ENCODE data around the gene IL17RC.

Gene IL17RC

GRCh38 chr3:9876991-9877390 lies 39.9 kb upstream of the IL17RC start:
- DNase-seq (ENCODE audit: low read depth): no peak
- no peak for TF ChIP-seq CTCF (conservative IDR thresholded peaks at IDR 0.05; ENCODE audit: low read depth, low read length)
- H3K4me3 ChIP-seq (ENCODE audit: low read length): no peak overlapping the region

- TF ChIP-seq CTCF (conservative IDR thresholded peaks at IDR 0.05; ENCODE audit: low read depth, low read length): no peak
Measured at GRCh38 chr3:9878700-9879099, 38.2 kb upstream of the IL17RC start.

DNA sequence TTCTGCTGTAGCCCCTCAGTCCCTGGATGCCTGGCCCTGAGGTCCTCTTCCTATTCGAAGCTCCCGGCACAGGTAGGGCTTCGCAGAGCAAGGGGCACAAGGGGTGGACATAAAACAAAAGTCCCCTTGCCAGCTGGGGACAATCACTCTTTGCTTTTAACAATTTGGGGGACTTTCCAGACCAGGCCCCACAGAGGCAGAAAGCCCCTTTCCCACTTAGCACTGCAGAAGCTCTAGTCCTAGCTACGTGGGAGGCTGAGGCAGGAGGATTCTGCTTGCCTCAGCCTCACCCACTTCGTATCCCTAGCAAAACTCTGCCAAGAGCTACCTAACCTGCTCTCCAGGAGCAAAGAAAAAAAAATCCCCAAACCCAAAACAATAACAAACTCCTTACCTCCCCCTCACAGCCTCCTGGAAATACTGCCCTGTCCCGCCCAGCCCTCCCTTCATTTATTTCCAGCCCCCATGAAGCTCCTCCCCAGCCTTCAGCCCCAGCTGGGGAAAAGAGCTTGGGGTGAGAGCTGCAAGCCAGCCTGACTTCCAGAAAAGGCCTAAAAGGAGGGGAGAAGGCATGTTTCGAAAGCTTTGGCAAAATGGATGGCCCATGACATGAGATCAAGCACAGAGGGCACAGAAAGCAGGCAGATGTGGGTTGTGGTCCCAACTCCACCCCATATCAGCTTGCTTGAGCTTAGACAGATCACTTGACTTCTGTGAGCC lies 36.9 kb upstream of the IL17RC start, which contains the start of gene CIDEC:
TSS of gene CIDEC (minus strand) at position 424 of the 720 bp plus-strand sequence. CDS start 1,767 bp downstream, outside the sequence.
- H3K4me3 ChIP-seq (ENCODE audit: low read length): no peak within 1 kb of the TSS
- no peak for TF ChIP-seq CTCF (conservative IDR thresholded peaks at IDR 0.05; ENCODE audit: low read depth, low read length)
- DNase-seq (ENCODE audit: low read depth): no peak

More at GRCh38 chr3:9878700-9879099, 38.2 kb upstream of the IL17RC start:
- no peak for DNase-seq (ENCODE audit: low read depth)
- H3K4me3 ChIP-seq (ENCODE audit: low read length): no peak overlapping the region

- no peak for TF ChIP-seq CTCF (conservative IDR thresholded peaks at IDR 0.05; ENCODE audit: low read depth, low read length)
- H3K4me3 ChIP-seq (ENCODE audit: low read length): no peak overlapping the region
- DNase-seq (ENCODE audit: low read depth): no peak
Measured at GRCh38 chr3:9881441-9881840, 35.5 kb upstream of the IL17RC start.

DNA sequence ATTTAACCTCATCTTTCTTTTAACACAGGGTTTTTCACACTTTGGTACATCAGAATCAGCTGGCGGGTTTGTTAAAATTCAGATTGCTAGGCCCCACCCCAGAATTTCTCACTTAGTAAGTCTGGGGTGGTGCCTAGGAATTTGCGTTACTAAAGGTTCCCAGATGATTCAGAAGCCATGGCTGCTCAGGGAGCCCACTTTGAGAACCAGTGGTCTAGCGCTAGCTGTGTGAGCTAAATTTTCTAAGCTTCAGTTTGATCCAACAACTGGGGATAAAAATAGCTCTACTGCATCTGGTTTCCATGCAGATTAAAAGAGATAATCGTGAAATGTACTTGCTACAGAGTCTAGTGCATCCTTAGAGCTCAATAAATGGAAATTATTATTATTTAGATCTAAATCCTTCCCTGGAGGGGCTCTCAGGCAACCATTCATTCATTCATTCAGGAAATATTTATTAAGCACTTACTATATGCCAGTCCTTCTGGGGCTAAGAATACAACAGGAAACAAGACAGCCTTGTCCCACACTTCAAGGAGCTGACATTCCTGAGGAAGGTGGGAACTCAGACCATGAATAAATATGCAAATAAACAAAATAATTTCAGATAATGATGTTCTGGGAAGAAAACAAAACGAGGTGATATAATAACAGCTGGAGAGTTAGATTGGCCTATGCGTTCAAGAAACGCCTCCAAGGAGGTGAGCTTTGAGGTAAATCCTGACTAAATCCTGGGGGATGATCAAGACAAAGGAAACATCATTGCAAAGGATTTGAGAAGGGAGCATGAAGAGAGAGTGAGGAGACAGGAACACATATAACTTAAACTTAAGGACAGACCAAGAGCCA lies 33.0 kb upstream of the IL17RC start:
- no peak overlapping the region for H3K4me3 ChIP-seq (ENCODE audit: low read length)
- no peak for DNase-seq (ENCODE audit: low read depth)

DNA sequence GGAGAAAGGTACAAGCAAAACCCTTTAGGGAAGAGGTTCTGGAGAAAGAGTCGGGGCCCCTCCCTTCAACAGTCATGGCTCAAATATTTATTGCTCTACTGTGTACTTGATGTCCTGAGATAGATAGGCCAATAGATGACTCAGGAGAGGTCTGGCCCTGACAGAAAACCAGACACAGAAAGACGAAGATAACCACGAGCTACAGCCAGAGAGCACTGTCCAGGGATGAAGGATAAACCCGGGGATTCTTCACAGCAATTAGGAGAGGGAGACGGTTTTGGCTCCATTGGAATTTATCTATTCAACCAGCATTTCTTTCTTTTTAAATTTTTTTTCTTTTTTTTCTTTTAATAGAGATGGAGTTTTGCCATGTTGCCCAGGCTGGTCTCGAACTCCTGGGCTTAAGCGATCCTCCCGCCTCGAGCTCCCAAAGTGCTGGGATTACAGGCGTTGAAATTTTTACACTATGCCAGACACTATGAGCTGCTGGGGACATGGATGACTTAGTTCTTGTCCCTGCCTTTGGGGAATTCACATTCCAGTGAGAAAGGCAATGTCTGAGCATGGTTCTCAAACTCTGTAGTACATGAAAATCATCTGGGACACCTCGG lies 32.2 kb upstream of the IL17RC start:
- DNase-seq (ENCODE audit: low read depth): no peak
- no peak overlapping the region for H3K4me3 ChIP-seq (ENCODE audit: low read length)
- no peak for TF ChIP-seq CTCF (conservative IDR thresholded peaks at IDR 0.05; ENCODE audit: low read depth, low read length)

More for the DNA sequence above, 33.0 kb upstream of the IL17RC start:
- no peak for TF ChIP-seq CTCF (conservative IDR thresholded peaks at IDR 0.05; ENCODE audit: low read depth, low read length)
